HG02938 (cell line): Measurements from ENCODE around the gene FAM217A.

Experiments
- ATAC-seq: cut with Tn5 transposase; IDR thresholded peaks from one replicate; pipeline ENCODE4 v1.9.1; 2021; ENCODE audit warnings: mild to moderate bottlenecking, moderate library complexity; ENCODE audit not compliant: unreplicated experiment

FAM217A gene

DNA sequence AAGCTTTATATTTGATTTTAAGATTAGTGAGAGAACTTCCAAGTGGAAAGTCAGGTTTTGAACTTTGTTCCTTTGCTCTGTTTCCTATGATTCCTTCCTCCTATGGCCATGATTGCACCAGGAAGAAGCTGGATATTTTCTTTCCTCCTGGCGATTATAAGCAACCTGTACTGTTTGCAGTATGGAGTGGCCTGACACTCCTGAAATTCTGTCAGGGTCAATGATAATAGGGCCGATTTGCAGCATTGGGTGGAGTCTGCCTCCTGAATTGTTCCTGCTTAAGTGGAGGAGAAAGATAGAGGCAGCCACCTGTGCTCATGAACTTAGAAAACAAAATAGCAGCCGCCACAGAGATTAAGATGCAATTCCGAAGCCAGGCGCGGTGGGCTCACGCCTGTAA is 9.8 kb upstream of the FAM217A start:
- no peak for ATAC-seq

DNA sequence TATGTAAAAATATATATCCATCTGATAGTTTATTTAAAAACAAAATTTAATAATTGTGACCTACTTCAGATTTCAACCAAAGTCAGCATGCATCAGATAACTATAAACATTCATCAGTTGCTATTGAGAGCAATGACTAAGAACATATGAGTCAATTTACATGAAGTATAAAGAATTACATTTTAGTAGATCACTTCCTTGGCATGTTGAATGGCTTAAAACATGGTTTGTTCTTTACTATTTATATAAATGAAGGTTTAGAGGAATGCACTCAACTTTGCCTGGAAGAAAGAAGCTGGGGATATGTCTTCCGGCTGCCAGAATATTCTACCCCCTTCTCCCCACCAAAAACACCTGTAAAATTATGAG is 6.4 kb upstream of the FAM217A start:
- no peak for ATAC-seq

DNA sequence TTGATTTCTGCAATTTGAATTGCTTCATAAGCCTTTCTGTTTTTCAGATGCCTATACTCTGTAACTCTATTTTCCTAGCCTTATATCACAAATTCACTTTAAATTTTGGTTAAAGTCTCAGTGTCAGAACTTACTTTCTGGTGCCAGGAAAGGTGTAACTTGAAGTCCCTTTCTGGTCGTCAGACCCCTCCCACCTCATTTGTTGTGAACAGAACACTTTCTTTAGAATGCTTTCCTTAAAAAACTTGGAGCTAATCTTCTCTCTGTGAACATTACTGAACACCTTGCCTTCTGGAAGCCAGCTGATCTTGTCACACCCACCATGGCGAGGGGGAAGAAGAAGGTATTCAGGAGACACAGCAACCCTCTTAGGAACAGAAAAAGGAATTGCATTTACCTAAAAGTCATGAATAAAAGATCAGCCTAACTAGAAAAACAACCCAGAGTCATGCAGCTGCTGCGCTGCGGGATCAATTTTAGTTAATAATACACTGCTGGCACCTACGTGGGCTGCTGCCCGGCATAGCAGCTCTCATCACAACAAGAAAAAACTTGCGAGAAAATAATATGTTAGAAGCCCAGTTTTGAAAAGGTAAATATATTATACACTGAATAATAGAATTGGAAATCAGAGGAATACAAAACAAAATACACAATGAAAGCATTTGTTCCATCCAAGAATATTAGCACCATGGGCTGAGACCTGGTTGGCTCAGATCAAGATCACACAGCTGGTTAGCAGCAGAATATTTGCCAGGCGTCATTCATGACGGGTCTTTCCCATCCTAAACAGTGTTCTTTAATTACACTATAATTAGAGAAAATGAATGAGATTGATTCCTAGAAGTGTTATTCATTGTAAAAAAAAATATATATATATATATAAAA is 5.8 kb upstream of the FAM217A start:
- no peak for ATAC-seq

DNA sequence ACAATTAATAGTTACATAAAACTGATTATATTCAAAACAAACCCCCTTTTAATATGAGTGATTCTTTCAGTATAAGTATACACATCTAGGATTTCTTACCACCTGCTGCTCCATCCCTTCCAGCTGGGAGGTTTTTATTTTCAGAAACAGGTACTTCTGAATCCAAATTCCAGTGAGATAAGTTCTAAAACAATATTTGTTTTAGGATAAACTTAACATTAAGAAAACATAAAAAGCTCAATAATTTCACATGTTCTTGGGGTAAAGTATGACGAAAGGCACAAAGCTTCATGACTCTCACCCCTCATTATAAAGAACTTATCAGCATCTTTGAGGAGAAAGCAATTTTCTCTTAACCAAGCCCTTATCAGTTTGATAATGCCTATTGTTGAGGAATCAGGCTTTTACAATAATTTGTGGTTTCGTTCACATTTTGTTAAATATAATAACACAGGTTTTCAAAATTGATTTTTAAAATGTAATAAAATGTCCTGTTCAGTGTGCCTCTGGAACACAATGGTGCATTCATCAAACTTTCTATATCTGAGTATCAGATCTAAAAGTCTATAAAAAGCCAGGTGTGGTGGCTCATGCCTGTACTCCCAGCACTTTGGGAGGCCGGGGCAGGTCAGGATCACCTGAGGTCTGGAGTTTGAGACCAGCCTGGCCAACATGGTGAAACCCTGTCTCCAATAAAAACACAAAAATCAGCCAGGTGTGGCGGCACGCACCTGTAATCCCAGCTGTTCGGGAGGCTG is 4.3 kb downstream of the FAM217A start:
- ATAC-seq = no peak

DNA sequence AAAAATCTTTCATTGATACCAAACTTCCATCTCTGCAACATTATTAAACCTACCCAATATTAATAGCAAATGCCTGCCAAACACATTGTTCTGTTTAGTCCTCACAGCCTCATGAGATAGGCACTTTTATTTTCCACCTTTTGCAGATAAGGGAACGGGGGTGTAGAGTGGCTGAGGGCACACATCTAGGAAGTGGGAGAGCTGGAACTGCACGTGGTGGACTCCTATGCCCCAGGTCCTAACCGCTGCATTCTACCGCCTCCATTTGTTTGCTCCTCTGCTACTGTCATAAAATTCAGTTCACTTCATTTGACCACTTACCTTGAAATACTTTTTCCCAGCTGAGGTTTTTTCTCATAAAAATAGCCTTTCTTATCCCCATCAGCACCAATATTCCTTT is 7.6 kb downstream of the FAM217A start:
- no peak for ATAC-seq

DNA sequence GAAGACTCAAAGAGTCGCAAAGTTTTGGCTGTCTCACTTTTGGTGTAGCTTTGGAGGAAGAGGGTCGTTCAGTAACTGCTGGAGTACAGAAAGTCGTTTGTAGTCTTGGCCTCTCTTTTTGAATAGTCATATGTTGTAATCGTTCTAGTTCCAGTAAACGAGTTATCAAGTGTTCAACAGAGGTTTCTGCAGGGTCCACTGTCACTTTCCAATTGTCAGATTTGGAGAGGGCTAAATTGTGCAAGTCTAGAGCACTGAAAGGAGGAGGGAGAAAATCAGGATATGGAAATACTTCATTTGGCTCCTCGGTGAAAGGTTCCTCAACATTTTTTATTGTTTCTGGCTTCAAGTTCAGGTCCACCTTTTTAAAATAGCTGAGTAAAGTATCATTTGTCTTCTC is 9.7 kb downstream of the FAM217A start:
- no peak for ATAC-seq

DNA sequence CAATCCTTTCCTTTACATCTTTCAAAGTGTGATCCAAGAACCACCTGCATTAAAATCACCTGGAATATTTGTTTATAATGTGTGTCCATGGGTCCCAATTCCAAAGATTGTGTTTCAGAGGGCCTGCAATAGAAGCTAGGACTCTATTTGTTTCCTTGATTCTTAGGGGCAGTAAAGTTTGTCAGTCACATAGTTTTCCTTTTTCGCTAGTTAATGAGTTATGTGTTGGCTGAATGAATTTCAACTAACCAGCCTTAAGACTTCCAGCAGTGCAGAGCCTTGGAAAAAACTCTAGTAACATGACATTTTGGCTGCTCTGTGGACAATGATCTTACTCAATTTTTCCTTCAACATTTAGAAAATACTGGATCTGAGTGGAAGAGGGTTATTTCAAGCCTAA is 11.3 kb downstream of the FAM217A start:
- no peak for ATAC-seq

DNA sequence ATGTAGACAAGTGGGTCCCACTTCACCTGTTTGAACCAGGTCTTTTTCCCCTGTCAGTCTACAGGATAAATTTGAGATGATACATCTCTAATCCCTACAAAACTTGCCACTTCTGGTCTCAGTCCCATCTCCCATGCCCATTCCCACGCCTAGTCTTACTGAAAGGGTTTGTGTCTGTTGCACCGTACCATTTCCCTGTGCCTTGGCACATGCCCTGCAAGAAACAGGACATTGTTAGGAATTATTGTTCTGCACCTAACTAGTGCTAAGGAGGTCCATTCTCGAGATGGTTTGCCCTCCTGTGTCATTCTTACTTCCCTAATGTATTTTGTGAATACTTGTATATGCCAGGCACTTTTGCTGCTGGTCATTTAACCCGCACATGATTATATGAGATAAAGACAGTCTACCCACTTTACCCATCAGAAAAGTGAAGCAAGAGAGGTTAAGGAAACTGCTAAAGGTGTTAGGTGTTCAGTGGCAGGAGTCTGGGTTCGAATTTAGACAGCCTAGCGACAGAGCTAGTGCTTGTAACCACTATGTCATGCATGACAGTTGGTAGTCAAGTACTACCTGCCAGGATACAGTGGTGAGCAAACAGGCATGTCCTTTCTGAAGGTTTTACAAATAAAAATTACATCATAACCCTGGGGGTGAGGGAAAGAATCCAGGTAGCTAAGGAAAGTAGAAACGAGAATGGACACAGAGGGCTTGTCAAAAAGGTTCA is 12.7 kb downstream of the FAM217A start:
- ATAC-seq = no peak

DNA sequence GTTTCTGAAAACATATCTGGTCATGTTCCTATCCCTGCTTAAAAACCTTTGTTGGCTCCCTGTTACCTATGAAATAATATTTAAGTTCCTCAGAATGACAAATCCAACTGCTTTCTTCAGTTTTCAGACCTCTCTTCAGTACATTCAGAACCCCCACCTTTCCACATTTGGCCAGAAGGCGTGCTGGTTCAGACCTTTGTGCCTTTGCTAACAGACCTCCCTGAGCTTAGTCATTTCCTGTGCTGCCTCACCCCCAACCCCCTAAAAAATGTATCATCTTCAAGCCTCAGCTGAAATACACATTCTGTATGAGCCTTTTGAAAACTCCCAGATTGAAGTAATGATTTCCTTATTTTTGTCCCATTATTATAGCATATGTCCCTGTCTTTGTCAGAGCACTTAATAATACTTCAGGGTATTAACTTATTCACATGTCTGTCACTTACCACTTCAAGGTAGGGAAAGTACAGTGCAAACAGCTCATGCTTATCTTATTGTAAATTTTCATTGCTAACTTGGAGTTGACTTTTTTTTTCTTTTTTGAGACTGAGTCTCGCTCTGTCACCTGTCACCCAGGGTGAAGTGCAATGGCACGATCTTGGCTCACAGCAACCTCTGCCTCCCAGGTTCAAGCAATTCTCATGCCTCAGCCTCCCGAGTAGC is 19.7 kb downstream of the FAM217A start:
- no peak for ATAC-seq

DNA sequence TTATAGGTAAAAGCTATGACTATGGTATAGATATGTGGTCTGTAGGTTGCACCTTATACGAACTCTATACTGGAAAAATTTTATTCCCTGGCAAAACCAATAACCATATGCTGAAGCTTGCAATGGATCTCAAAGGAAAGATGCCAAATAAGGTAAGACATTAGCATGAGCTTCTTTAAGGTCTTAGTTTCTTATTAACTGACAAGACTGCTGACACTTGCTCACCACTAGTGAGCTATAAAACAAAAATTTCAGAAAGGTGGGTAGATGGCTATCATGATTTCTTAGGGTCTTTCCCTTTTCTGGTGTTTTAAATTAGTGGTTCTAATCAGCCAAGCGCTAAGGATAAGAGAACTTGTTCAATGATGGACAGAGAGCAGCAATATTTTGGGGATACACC is 21.9 kb downstream of the FAM217A start:
- no peak for ATAC-seq

DNA sequence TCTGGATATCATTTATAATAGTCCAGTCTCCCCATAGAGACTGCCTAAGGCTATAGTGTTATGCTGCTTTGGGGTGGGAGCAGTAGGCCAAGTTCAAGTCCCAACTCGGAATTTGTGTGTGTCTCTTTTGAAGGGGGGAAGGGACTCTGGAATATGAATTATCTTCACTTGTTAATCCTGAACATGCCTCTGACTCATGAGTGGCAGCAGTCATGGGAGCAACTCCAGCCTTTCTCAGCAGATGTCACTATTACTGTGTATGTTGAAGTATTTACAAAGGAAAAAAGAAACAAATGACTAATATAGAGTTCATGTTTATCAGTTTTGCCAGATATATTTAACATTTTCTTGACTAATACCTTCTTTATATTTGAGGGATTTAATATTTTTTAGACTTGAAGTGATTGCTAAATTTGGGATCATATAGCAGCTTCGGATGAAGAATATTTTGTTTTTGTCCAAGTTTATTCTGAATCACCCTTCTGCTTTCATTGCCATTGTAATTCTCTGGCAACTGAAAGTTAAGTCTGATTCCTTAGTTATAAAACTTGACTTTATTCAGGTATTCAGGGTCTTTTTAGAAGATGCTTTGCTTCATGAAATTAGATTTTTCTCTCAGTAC is 23.4 kb downstream of the FAM217A start:
- ATAC-seq = no peak

DNA sequence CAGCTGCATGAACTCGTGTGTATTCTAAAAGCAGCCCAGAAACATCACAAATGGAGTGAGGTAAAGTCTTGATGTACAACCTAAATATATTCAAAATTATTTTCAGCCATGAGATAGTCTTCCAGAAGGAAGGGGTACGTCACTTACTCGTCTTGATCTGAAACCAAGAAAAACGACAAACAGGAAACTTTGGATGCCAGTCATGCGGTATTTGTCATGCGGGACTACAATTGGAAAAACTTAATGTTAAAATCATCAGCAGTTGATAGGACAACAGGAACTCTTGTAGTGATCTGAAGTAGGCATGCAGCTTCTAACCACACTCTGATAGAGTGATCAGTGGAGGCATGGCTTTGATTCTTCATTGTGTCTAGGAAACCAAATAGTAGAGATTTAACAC is 29.7 kb downstream of the FAM217A start:
- ATAC-seq = no peak

DNA sequence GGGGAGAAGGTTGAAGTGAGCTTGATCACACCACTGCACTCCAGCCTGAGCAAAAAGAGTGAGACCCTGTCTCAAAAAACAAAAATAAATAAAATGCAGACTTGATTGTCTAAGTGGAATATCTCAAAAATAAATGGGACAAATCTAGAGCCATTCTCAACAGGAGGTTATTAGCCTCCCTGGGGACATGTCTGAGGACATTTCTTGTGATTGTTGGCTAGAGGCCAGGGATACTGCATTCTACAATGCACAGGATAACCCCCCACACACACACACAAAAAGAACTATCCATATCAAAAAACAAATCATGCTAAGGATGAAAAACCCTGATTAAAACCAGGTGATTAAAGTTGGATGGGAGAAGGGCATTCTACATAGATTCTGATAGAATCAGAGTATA is 37.5 kb downstream of the FAM217A start:
- no peak for ATAC-seq

DNA sequence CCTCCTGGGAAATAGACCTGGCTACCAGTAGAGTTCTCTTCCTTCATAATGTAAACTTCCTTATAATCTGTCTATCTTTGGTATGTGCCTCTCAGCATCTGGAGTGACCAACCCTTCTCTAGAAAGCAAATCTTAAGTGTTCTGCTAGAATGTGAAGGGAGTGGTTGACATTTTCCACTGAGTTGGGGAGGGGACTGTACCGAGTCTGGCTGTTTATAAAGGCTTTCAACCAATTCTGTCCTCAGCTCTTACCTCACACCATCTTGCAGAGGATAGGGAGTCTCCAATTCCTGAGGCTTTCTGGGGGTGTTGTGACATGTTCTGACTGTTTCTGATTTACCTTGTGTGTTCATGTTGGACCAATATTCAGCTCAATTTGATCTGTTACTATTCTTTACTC is 39.6 kb downstream of the FAM217A start:
- ATAC-seq = no peak

DNA sequence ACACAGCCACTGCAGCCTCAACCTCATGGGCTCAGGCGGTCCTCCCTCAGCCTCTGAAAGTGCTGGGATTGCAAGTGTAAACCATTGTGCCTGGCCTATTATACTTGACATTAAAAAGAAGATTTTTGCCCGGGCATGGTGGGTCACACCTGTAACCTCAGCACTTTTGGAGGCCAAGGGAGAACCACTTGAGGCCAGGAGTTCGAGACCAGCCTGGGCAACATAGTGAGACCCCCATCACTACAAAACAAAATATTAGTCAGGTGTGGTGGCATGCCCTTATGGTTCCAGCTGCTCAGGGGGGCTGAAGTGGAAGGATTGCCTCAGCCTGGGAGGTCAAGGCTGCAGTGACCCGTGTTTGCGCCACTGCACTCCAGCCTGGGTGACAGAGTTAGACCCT is 42.4 kb downstream of the FAM217A start:
- ATAC-seq = no peak

DNA sequence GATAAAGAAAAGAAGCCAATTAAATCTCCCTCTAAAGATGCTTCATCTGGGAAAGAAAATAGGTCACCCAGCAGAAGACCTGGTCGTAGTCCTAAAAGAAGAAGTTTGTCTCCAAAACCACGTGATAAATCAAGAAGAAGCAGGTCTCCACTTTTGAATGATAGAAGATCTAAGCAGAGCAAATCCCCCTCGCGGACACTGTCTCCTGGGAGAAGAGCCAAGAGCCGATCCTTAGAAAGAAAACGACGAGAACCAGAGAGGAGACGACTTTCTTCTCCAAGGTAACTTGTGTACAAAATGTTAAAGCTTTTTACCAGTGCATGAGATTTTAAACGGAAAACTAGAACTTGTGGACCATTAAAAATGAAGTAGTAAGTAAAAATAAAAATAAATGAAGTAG is 46.5 kb downstream of the FAM217A start:
- ATAC-seq = no peak

DNA sequence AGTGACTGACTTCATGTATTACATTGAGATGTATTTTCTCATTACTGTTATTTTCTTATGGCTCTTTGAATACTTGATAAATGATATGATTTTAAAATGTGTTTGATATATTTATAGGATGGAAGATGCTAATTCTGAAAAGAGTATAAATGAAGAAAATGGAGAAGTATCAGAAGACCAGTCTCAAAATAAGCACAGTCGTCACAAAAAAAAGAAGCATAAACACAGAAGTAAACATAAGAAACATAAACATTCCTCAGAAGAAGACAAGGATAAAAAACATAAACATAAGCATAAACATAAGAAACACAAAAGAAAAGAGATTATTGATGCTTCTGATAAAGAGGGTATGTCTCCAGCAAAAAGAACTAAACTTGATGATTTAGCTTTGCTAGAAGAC is 47.5 kb downstream of the FAM217A start:
- ATAC-seq = no peak

DNA sequence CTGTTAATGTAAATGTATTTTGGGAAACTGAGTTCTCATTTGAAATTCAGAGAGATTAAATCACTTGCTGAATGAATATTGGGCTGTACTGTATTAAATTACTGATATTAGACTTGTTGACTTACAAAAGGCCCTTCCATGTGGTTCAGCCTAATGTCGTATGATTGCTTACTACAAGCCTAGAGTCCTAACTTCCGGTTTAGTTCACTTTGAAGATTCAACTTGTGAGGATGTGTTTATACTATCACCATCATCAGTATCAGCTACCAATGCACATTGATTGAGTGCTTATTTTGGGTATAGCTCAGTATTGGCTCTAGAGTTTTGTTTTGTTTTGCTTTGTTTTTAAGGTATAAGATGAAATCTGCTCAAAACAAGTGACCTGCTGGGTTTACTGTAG is 48.3 kb downstream of the FAM217A start:
- no peak for ATAC-seq

DNA sequence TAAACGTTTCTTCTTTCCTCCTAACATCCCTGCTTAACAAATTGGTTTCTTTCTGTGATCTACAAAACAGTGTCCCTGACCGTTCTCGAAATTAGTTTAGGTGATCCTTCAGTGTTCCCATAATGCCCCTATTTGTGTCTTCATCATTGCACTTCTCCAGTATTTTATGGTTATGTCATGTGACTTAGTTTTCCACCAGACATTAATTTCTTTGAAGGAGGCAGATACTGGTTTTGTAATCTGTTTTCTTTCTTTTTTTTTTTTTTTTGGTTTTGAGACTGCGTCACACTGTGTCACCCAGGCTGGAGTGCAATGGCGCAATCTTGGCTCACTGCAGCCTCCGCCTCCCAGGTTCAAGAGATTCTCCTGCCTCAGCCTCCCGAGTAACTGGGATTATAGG is 49.2 kb downstream of the FAM217A start:
- ATAC-seq = no peak

DNA sequence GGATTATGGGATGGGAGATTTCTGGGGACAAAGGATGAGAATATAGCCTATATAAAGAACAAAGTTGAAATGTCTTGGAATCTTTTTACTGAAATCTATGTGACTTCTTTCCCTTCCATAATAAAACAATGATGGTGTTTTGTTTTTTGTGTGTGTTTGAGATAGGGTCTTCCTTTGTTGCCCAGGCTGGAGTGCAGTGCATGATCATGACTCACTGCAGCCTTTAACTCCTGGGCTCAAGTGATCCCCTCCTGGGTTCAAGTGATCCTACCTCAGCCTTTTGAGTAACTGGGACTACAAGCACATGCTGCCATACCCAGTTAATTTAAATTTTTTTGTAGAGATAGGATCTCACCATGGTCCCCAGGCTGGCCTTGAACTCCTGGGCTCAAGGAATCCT is 50.9 kb downstream of the FAM217A start:
- ATAC-seq = no peak

DNA sequence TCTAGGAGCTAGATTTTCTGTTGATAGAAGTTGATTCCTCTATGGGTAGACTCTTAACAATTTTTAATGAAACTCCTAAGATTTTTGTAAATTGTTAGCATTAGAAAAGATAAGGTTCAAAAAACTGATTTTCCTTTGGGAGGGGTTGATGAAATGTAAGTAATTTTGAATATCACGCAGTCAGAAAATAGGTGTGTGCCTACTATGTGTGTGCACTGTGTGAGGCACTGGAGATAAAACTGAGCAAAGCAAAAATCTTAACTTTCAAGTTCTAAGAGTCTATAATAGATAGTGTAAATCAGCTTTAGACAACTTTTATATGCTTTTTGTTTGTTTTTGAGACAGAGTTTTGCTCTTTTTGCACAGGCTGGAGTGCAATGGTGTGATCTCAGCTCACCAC is 53.3 kb downstream of the FAM217A start:
- no peak for ATAC-seq
